Measurements from ENCODE around the gene GPR17.

DNA sequence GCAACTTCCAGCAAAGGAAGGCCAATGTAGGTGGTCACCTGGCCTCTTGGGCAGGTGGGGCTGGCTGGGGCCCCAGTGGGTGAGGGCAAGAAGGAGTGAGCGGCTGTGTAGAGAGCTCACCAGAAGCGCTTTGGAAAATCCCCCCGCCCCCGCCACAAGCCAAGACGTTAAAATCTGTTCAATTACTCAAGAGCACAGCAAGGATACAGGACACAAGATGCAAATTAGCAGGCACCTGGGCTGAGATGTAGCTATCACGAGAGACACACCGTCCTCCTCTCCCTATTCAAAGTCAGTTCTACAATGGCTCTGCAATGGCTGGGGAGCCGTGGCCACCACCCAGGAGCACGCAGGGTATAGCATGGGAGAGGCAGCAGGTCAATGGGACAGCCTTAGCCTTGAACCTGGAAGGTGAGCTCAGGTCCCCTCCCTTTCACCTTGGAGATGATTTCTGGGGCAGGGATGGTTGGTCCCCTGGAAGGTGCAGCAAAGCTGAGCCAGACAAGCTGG, 38.5 kb upstream of the GPR17 start:
- TF ChIP-seq, protein P1, sequence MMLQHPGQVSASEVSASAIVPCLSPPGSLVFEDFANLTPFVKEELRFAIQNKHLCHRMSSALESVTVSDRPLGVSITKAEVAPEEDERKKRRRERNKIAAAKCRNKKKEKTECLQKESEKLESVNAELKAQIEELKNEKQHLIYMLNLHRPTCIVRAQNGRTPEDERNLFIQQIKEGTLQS (IDR thresholded peaks at IDR 0.05) = no peak
- TF ChIP-seq, protein P1 (CRISPR knock-in tag; conservative IDR thresholded peaks at IDR 0.05) = no peak
- TF ChIP-seq, protein P2, sequence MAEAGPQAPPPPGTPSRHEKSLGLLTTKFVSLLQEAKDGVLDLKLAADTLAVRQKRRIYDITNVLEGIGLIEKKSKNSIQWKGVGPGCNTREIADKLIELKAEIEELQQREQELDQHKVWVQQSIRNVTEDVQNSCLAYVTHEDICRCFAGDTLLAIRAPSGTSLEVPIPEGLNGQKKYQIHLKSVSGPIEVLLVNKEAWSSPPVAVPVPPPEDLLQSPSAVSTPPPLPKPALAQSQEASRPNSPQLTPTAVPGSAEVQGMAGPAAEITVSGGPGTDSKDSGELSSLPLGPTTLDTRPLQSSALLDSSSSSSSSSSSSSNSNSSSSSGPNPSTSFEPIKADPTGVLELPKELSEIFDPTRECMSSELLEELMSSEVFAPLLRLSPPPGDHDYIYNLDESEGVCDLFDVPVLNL (CRISPR knock-in tag; IDR thresholded peaks at IDR 0.05; ENCODE audit: low read depth) = no peak

Measured in K562 (cell line).